GM18517 (cell line): ENCODE data around the gene ADCY7.

Experiments used
- ATAC-seq: cut with Tn5 transposase; IDR thresholded peaks from one replicate; pipeline ENCODE4 v1.9.1; 2021; ENCODE audit warnings: mild to moderate bottlenecking, moderate library complexity; ENCODE audit not compliant: unreplicated experiment

Gene ADCY7

DNA sequence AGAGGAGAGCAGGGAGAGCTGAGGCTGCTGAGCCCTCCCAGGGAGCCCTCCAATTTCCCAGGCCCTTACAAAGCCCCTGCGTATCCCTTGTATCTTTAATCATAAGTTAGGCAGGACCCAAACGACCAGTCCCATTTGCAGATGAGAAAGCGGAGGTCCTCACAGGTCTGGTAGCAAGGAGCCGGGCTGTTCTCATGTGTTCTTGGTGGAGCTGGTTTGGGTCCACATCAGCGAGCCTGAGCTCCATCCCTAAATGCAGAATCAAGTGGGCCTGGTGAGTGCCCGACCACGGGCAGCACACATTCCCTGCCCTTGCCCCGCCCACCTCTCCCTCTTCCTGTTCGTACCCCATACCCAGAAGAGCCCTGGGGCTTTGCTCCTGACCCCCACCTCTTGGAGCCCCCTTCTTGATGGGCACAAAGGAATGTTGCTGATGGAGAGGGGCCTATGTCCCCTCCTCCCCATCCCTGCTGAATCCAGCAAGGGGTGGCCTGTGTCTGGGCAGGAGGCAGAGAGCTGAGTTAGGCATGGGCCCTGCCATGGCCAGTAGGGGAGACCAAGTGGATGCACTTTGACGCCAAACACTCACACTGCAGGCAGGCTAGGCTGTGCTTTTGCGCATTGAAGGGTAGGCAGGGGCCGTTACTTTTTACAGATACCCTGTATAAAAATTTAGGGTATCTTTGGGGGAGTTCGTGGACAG is 18.3 kb upstream of the ADCY7 start:
- no peak for ATAC-seq

DNA sequence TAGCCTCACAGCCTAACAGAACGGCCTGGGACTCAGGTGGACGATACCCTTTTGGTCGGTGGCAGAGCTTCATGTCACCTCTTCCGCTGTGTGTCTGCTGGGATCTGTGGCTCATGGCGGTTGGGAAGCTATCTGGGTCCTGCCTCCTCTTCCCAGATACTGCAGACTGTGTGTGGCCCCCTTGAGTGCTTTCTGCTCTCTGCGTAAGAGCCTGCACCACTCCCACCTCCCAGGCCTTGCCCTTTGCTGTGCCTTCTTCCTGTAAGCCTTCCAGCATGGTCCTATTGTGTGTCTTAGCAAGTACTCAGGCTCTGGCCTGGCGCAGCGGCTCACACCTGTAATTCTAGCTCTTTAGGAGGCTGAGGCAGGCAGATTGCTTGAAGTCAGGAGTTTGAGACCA is 17.5 kb upstream of the ADCY7 start:
- no peak for ATAC-seq

DNA sequence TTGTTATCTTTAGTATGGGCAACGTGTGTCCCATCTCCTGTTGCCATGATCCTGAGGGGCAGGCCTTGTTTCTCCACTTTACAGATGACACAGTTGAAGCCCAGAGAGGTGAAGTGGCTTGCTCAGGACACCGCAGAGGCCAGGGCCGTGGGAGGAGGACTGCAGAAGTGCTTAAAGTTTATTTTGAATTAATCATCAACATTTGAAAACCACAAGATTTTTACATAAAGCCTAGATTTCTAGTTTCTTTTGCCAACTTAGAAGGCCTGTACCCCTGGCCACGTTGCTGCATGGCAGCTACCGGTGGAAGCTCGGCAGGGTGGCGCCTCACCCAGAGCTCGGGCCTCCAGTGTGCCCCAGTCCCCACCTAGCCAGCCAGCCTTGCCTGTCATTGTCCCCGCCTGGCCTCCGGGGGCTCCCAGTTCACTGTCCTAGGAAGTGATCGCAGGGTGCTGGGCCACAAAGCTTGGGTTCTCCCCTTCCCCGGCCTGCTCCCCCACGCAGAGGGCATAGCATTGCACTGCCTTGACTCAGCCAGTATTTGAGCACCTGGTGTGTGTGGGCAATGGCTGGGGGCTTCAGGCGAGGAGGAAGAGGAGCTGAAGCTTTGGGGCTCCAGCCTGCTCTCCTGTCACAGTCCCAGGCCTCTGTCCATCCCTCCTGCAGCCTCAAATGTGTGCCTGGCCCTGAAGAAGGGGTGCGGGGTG is 14.8 kb upstream of the ADCY7 start:
- no peak for ATAC-seq

DNA sequence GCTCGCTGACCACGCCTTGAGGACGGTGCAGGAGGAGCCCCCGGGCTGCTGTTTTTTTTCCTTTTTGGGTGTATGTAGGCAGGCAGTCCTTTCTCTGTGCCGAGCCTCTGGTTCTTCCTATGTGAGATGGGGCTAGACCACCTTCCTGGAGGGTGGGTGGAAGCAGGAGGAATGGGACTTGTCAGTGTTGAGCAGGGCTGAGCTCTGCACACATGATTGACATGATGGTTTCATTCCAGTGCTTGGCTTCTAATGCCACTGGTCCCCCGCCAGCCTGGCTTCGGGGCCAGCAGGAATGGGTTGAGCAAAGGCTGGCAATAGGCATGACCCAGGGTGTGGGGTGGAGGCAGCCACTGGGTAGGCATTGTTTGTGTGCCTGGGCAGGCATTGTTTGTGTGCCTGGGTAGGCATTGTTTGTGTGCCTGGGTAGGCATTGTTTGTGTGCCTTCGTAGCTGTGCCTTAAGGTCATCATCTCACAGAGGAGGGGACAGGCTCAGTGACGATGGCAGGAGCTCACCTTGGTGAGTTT is 14.2 kb upstream of the ADCY7 start:
- ATAC-seq: no peak

DNA sequence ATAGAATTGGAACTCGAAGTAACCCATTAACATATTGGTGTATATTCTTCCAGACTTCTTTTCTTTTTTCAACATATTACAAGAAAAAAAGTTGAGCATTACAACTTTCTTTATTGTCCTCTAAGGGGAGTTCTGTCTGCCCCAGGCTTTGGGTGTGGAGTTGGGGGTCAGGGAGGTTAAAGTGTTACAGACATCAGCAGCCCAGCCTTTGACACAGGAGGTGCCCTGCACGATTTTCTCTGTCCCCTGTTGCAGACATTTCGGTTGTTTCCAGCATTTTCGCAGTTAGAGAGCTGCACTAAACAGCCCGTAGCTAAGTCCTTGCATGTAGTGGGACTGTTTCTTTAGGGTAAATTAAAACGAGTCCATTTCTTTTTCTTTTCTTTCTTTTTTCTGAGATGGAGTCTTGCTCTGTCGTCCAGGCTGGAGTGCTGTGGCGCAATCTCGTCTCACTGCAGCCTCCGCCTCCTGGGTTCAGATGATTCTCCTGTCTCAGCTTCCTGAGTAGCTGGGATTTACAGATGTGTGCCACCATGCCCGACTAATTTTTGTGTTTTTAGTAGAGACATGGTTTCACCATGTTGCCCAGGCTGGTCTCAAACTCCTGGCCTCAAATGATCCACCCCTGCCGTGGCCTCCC is 13.4 kb upstream of the ADCY7 start:
- no peak for ATAC-seq

DNA sequence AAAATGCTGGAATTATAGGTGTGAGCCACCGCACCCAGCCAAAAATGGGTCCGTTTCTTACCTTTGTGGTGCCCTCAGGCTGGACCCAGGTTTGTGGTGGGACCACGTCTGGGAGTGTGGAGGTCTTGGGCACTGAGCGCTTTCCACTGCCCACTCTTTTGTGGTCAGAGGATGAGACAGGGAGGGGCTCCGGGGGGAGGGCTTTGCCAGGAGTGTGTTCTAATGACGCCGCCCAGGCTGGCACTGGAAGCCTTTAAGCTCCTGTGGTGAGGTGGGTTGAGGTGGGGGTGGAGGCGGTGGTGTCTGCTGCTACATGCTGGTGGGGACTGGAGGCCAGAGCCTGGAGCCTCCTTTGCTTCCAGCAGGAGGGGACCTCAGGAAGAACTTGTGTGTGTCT is 12.8 kb upstream of the ADCY7 start:
- ATAC-seq: no peak

DNA sequence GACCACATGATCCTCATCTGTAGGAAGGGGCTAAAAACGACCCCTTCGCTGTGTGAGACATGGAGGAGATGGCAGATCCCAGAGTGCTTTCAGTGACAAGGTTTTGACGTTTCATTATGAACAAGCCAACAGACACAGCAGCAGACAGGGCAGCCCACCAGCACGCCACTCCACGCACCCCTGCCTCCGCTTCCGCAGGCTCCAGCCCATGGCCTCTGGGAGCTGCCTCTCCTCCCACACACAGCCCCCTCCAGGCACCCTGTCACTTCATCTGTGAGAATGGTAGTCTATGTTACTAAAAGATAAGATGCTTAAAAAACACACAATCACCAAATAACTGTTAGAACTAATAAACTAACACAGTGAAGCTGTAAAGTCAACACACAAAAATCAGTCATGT is 12.3 kb upstream of the ADCY7 start:
- no peak for ATAC-seq

DNA sequence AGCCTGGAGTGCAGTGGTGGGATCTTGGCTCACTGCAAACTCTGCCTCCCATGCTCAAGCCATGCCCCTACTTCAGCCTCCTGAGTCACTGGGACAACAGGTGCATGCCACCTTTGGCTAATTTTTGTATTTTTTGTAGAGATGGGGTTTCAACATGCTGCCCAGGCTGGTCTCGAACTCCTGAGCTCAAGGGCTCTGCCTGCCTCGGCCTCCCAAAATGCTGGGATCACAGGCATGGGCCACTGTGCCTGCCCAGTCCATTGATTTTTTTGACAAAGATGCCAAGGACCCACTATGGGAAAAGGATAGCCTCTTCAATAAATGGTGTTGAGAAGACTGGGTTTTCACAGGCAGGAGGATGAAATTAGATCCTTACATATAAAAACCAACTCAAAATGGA is 10.8 kb upstream of the ADCY7 start:
- ATAC-seq: no peak

DNA sequence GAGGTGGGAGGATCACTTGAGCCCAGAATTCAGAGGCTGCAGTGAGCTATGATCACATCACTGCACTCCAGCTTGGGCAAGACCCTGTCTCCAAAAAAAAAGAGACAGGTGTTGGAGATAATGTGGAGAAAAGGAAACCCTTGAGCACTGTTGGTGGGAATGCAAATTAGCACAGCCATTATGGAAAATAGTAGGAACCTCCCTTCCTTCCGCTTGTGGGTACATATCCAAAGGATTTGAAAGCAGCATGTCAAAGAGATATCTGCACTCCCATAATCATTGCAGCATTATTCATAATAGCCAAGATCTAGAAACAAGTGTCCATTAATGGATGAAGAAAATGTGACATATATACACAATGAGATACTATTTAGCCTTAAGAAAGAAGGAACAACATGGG is 9.7 kb upstream of the ADCY7 start:
- no peak for ATAC-seq

DNA sequence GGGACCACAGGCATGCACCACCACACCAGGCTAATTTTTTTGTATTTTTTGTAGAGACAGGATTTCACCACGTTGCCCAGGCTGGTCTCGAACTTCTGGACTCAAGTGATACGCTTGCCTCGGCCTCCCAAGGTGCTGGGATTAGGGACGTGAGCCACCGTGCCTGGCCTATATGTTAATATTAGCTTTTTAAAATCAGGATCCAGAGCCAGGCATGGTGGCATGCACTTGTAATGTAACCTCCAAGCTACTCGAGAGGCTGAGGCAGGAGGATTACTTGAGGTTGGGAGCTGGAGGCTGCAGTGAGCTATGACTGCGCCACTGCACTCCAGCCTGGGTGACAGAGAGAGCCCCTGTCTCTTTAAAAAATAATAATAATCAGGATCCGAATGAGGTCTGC is 8.5 kb upstream of the ADCY7 start:
- ATAC-seq: no peak

DNA sequence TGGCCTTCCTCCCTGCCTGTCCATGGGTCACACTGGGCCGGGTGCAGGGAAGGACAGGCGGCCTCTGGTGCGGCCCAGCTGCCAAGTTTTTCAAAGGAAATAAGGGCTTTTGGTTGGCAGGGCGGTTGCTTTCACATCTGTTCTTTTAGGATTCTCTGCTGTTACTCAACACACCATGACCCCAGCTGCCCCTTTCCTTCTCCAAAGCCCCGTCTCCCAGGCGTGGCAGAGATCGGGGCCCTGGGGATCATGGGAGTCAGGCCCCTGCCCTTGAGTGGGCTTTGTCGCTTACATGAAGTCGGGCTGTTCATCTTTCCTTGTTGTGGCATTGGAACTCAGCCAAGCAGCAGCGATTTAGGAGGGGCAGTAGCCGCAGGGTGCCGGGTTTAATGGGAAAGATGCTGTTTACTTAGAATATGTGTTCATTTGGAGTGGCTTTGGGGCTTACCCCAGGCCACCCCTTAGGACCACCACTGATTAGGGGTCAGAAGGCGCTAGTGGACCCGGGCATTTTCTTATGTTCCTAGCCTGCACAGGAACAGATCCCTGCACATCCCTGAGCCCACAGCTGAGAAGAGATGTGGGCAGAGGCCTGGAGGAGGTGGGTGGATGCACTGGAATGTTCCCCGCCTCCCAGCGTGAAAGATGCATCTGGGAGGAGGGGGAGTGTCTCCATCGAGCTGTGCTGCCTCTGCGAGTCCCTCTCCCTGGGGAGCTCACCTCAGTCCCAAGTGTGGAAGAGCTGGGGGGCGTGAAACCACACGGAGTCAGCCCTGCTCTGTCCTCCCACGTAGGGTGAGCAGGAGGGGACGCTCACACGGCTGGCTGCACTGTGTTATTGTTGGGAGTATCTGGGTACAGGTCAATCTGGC is 6.8 kb upstream of the ADCY7 start:
- no peak for ATAC-seq

DNA sequence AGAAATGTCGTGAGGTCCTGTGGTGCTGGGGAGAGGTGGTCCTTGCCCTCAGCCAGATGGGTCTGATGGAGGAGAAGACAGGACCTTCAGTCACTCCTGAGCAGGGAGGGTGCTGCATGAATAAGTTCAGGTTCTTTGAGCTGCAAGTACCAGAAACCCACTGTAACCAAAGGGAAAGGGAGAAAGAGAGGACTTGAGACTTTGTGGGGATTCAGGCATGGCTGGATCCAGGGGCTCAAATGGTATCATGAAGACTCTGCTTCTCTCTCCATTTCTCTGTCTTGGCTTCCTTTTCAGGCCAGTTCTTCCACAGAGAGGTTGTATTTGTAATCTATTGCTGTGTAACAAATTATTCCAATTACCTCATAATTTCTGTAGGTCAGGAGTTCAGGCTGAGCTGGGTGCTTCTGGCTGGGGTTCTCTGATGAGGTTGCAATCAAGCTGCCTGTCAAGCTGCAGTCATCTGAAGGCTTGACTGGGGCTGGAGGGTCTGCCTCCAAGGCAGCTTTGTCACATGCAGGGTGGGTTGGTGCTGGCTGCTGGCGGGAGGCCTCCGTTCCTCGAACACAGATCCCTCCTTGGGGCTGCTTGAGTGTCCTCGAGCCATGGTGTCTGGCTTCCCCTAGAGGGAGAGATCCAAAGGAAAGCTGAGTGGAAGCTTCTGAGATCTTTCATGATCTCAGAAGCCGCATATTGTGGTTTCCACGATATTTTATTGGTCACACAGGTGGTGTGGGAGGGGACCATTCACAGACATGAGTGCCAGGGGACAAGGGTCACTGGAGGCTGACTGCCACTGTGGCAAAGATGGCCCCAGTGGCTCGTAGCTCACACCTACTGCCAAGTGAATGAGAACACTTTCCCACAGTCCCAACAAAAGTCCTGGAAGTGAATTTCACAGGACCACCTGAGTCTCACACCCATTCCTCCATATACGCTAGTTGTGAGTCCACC is 5.9 kb upstream of the ADCY7 start:
- no peak for ATAC-seq

DNA sequence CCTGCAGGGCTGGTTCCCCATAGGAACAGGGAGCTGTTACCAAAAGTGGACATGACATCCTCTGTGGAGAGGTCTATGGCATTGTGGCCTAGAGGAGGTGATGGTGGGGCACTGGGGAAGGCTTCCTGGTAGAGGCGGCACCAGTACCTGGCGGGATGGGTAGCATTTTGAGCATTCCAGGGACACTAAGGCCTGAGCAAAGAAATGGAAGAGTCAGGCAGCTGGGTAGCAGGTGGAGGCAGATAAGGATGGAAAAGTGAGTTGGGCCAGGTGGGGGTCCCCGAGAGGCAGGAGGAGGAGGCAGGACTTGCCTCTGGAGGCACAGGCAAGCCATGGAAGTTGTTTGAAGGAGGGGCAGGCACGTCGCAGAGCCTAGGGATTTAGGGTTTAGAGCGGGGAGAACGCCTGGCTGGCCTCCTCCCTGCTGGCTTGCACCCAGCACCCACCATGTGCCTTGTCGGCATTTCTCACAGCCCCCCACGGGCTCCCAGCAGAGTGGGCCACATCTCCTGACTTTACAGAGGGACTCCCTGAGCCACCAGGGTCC is 5.1 kb upstream of the ADCY7 start:
- no peak for ATAC-seq

DNA sequence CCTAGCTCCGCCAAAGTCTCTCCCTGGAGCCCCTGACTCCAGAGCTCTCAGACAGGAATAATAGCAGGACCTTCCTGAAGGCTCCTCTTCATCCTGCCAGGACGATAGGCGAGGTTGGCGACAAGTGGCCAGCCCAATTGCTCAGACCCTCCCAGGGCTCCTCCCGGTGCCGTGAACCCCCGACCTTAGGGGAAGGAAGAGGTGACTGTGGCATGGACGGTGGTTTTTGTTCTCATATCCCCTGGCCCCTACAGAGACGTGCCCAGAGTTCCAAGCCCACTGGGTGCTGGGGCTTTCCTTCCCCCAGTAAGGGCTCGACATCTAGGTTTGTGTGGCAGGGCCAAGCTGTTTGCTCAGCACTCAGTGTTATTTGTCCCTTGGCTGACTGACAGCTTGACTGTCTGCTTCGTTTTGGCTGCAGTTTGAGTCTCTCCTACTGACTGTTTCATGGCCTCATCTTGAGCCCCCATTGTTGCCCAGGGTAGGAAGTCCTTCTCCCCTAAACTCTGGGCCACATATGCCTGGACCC is 4.6 kb upstream of the ADCY7 start:
- ATAC-seq: no peak

DNA sequence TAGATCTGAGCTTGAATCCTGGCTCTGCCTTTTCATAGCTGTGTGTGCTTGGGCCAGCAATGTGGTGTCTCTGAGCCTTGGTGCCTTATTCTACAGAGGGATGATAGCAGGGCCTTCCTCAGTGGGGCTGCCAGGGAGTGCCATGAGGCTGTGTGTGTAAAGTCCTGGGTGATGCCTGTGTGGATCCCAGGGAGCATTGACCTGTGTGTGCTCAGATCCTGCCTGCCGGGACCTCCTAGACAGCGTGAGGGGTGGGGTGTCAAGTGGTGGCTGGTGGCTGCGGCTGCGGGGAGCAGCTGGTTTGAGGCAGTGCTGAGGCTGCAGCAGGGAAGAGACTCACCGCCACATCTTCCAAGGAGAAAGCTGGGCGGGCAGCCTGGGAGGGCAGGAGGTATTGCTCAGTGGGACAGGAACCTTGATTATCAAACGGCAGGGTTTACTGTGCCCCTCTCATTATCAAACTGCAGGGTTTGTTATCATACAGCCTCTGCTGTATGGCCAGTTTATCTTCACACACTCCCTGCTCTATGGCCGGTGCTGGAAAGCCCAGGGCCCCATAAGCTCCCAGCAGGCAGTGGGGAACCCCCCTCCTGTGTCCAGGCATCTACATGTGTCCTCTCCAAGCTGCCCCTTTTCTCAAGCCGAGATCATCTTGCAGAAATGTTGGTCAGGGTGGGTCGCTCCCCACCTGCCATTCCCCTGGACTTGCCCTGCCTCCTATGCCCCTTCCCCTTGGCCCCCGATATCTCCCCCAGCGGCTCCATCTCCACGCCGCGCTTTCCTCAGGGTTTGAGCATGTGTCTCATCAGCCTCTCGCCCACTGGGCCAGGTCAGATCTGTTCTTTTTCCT is 3.1 kb upstream of the ADCY7 start:
- no peak for ATAC-seq

DNA sequence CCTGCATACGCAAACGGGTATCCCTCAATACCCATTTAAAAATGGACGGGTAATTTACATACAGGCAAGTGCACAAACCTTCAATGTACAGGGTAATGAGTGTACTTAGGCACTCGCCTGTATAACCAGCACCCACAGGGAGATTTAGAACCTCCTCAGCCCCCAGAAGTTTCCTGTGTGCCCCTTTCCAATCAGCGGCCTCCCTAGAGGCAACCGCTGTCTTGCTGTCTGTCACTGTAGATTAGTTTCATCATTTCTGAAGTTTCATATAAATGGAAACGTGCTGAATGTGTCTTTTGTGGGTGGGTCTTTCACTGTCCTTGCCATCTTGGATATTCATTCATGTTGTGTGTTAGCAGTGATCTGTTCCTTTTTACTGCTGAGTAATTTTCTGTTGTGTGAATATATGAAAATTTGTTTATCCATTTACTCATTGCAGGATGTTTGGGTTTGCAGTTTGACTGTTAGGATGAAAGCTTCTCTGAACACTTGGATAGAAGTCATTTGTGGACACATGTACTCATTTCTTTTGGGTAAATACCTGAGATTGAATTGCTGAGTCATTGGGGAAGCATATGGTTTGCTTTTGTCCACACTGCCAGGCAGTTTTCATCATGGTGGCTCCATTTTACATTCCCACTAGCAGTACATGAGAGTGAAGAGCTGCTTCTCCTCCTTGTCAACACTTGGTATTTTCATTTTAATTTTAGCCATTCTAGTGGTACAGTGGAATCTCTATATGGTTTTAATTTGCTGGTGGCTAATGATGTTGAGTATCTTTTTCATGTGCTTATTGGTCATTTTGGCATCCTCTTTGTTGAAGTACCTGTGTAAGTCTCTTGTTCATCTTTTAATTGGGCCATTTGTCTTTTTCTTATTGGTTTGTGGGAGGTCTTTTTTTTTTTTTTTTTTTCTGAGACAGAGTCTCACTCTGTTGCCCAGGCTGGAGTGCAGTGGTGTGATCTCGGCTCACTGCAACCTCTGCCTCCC is 2.1 kb upstream of the ADCY7 start:
- no peak for ATAC-seq

DNA sequence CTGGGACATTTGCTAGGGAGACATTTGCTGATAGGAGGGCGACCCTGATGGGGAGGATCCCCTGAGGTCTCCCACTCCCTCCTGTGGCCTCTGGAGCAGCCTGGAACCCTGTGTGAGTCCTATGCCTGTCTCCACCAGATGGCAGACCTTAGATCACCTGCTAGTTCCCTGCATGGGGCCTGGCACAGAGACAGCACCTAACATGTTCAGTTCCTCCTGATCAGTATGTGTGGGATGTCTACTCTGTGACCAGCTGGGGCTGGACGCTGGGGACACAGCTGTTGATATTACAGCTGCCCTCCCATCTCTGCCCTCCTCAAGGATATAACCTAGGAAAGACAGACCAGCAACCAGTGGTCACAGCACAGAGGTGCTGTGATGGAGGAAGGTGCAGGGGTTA is 1.1 kb upstream of the ADCY7 start:
- peak; percentile 42 for ATAC-seq
